ENCODE results near the gene SLC16A8. TPM values are rescaled to one million over a fixed set of nuclear protein-coding genes. Genes with fewer than 3 reads are reported as not detected.
A peak's percentile ranks its signal among the peaks of the same experiment; 100 is the strongest.

SLC16A8 gene
- total and polyA plus RNA-seq, 2 of the 13 experiments (the other 11 are each of a cell fraction or from before 2014, with no cell fraction given): not detected

- Histone ChIP-seq H3K36me3 (replicated peaks in 1 of 2; ENCODE audit: control insufficient read depth in 1 of 2, insufficient read depth in 2 of 2, low read length in 2 of 2) (no peaks in the 10 kb centered on the region), H3K27me3 (ENCODE audit: control insufficient read depth in 1 of 2, insufficient read depth in 2 of 2, low read length in 2 of 2) (no peaks in the 10 kb centered on the region), H3K4me2 (ENCODE audit: low read depth, low read length) (no peak overlapping the region), H3K4me3 (replicated peaks in 1 of 3; ENCODE audit: insufficient read depth in 1 of 3, low read depth in 2 of 3, low read length in 3 of 3) (no peak overlapping the region), H3K4me1 (ENCODE audit: insufficient read depth, low read length) (no peaks in the 10 kb centered on the region), H3K9me3 (ENCODE audit: low read length) (no peaks in the 10 kb centered on the region), H4K20me1 (ENCODE audit: insufficient read depth, low read length) (no peaks in the 10 kb centered on the region), H3K79me2 (ENCODE audit: insufficient read depth, low read length) (no peaks in the 10 kb centered on the region), H3K27ac (ENCODE audit: extremely low read length, insufficient read depth, low read length) (no peak overlapping the region), H3K9ac (ENCODE audit: insufficient read depth, low read depth, low read length) (no peak overlapping the region), H2AFZ (ENCODE audit: low read length) (no peak overlapping the region)
- no peak for ATAC-seq
- ChIA-PET CTCF (ENCODE audit: low intra/inter-chr PET ratio, low total read pairs) (no interaction called here), POLR2A (no interaction called here)
- 92% methylated on average over 14 of the region's 14 CpGs for WGBS (ENCODE audit: low lambda C conversion rate)
- intact Hi-C loops (cut with micrococcal nuclease; ENCODE audit: unreplicated experiment): no loop called here
- DNase-seq (ENCODE audit: low spot score): no peak
- BruUV-seq (replicated peaks): no TSS peak
- in situ Hi-C loops (cut with HindIII; ENCODE audit: extremely low pct_ligation_motif_present, low pct_unique_long_range_greater_than_20kb): no loop called here
- no peak for FAIRE-seq
- no peak for TF ChIP-seq SPEN (CRISPR knock-in tag; IDR thresholded peaks at IDR 0.05; ENCODE audit: low read depth)
- no peak for TF ChIP-seq ZSCAN21 (CRISPR knock-in tag; IDR thresholded peaks at IDR 0.05; ENCODE audit: borderline replicate concordance)
- peak; percentile 99 for TF ChIP-seq MNT (IDR thresholded peaks at IDR 0.05)
- TF ChIP-seq HCFC1 (IDR thresholded peaks at IDR 0.05; ENCODE audit: low read depth, low read length): no peak
Observed at GRCh38 chr22:38125038-38125610, 41.1 kb upstream of the SLC16A8 start.

GRCh38 chr22:38124236-38124974, 40.4 kb upstream of the SLC16A8 start:
- no peak overlapping the region for H3K9ac ChIP-seq (ENCODE audit: insufficient read depth, low read depth, low read length)
- WGBS (ENCODE audit: low lambda C conversion rate): 87% methylated on average over 20 of the region's 21 CpGs
- no peak overlapping the region for H2AFZ ChIP-seq (ENCODE audit: low read length)
- no peak overlapping the region for H3K4me3 ChIP-seq (replicated peaks in 1 of 3; ENCODE audit: insufficient read depth in 1 of 3, low read depth in 2 of 3, low read length in 3 of 3)
- ChIA-PET POLR2A (no interaction called here), CTCF (ENCODE audit: low intra/inter-chr PET ratio, low total read pairs) (no interaction called here)
- in situ Hi-C loops (cut with HindIII; ENCODE audit: extremely low pct_ligation_motif_present, low pct_unique_long_range_greater_than_20kb) (no loop called here), intact Hi-C loops (cut with micrococcal nuclease; ENCODE audit: unreplicated experiment) (no loop called here)
- H3K27ac ChIP-seq (ENCODE audit: extremely low read length, insufficient read depth, low read length): no peak overlapping the region
- DNase-seq (ENCODE audit: low spot score) (no peak), ATAC-seq (peak; percentile 37), FAIRE-seq (no peak)
- no peaks in the 10 kb centered on the region for H3K4me1 ChIP-seq (ENCODE audit: insufficient read depth, low read length)
- no TSS peak for BruUV-seq (replicated peaks)
- no peaks in the 10 kb centered on the region for H3K27me3 ChIP-seq (ENCODE audit: control insufficient read depth in 1 of 2, insufficient read depth in 2 of 2, low read length in 2 of 2)
- no peaks in the 10 kb centered on the region for H3K9me3 ChIP-seq (ENCODE audit: low read length)
- no peak overlapping the region for H3K4me2 ChIP-seq (ENCODE audit: low read depth, low read length)
- no peaks in the 10 kb centered on the region for H3K79me2 ChIP-seq (ENCODE audit: insufficient read depth, low read length)
- H3K36me3 ChIP-seq (replicated peaks in 1 of 2; ENCODE audit: control insufficient read depth in 1 of 2, insufficient read depth in 2 of 2, low read length in 2 of 2): no peaks in the 10 kb centered on the region
- H4K20me1 ChIP-seq (ENCODE audit: insufficient read depth, low read length): no peaks in the 10 kb centered on the region
- peak; percentile 50; the same call in 1 of the 2 replicates for TF ChIP-seq ZNF768 (CRISPR knock-in tag; IDR thresholded peaks at IDR 0.05)
- no peak for TF ChIP-seq ZNF687 (CRISPR knock-in tag; IDR thresholded peaks at IDR 0.05)
- TF ChIP-seq ZBTB8A (CRISPR knock-in tag; IDR thresholded peaks at IDR 0.05; ENCODE audit: borderline replicate concordance, low read depth): no peak
- no peak for TF ChIP-seq SRSF4 (IDR thresholded peaks at IDR 0.05; ENCODE audit: low read depth, low read length, poor library complexity, severe bottlenecking)
- peak; percentile 78 for TF ChIP-seq ZBTB33 (CRISPR knock-in tag; IDR thresholded peaks at IDR 0.05)
